K562 (cell line): ENCODE data around the gene DBNDD2. TPM values are rescaled to one million over a fixed set of nuclear protein-coding genes. Genes with fewer than 3 reads are reported as not detected.

Source experiments
- ATF1 ChIP-seq, 2 experiments: fragments of 450-650 bp in 1 of 2; IDR thresholded peaks; 2 replicates each; pipeline ENCODE4 v1.6.1; 2016; ENCODE audit warnings: missing compliant biosample characterization in 1 of 2, missing genetic modification characterization in 1 of 2
- CTBP1 ChIP-seq: fragments of 450-650 bp; IDR thresholded peaks from 2 replicates; pipeline ENCODE4 v1.6.1; 2016; ENCODE audit warnings: borderline replicate concordance
- ELF1 ChIP-seq: fragments of 200-800 bp; sonication (Bioruptor generic); IDR thresholded peaks from 2 replicates; pipeline ENCODE4 v1.6.1; 2016; ENCODE audit warnings: missing genetic modification characterization, missing compliant biosample characterization
- ETV6 ChIP-seq, 3 experiments: fragments of 150-350 bp in 1 of 3; sonication (generic) in 1 of 3; formaldehyde crosslinking in 1 of 3; IDR thresholded peaks; 2 replicates each; pipeline versions ENCODE4 v1.6.1 to v1.8.0; 2014 to 2022; ENCODE audit warnings: borderline replicate concordance in 2 of 3, low read depth in 2 of 3, antibody characterized with exemption in 1 of 3, low read length in 1 of 3, mild to moderate bottlenecking in 1 of 3, missing genetic modification reagents in 1 of 3
- HOXB6 ChIP-seq: fragments of 250-450 bp; sonication (Bioruptor Pico); IDR thresholded peaks from 2 replicates; pipeline ENCODE4 v1.5.1; 2022; ENCODE audit warnings: mild to moderate bottlenecking, borderline replicate concordance
- LCOR ChIP-seq: sonication (generic); formaldehyde crosslinking; IDR thresholded peaks from 2 replicates; pipeline ENCODE4 v1.8.0; 2022; ENCODE audit warnings: mild to moderate bottlenecking, missing genetic modification reagents
- MAFK ChIP-seq: IDR thresholded peaks from 2 replicates; pipeline ENCODE4 v1.6.1; 2011; ENCODE audit warnings: low read length, improper control_type of control experiment
- MBD2 ChIP-seq: sonication (generic); IDR thresholded peaks from 2 replicates; pipeline ENCODE4 v1.6.1; 2016; ENCODE audit warnings: low read depth, borderline replicate concordance
- MXI1 ChIP-seq: IDR thresholded peaks from 2 replicates; pipeline ENCODE4 v1.6.1; 2011; ENCODE audit warnings: low read depth, mild to moderate bottlenecking, improper control_type of control experiment, low read length
- POLR2A ChIP-seq: fragments of 450-650 bp; conservative IDR thresholded peaks from 2 replicates; pipeline ENCODE4 v1.6.1; 2016
- SRF ChIP-seq, 2 experiments: fragments of 250-450, 450-650 bp in 1 of 2; sonication (Bioruptor Pico) in 1 of 2; sonication (generic) in 1 of 2; formaldehyde crosslinking; IDR thresholded peaks; 2 replicates each; pipeline versions ENCODE4 v1.5.0 to v1.5.1; 2020 to 2022; ENCODE audit warnings: mild to moderate bottlenecking in 1 of 2, missing genetic modification reagents in 1 of 2
- TOE1 ChIP-seq, 2 experiments: fragments of 450-650 bp in 1 of 2; sonication (generic) in 1 of 2; formaldehyde crosslinking in 1 of 2; IDR thresholded peaks; 2 replicates each; pipeline versions ENCODE4 v1.7.1 to v1.8.0; 2016 to 2022; ENCODE audit warnings: borderline replicate concordance in 2 of 2, mild to moderate bottlenecking in 2 of 2, antibody characterized with exemption in 1 of 2, inconsistent platforms in 1 of 2, low read depth in 1 of 2, missing genetic modification reagents in 1 of 2, moderate library complexity in 1 of 2
- YY1 ChIP-seq, 3 experiments: IDR thresholded peaks; 2 replicates each; pipeline ENCODE4 v1.6.1; 2011; ENCODE audit warnings: low read length in 2 of 3, mild to moderate bottlenecking in 2 of 3, moderate library complexity in 2 of 3, borderline replicate concordance in 1 of 3, control low read depth in 1 of 3, low read depth in 1 of 3; ENCODE audit not compliant: insufficient read depth in 3 of 3, insufficient replicate concordance in 2 of 3, control insufficient read depth in 1 of 3, insufficient read length in 1 of 3; ENCODE audit errors: extremely low read depth in 1 of 3
- ZHX1 ChIP-seq: fragments of 150-350 bp; conservative IDR thresholded peaks from 2 replicates; pipeline ENCODE4 v1.6.1; 2014; ENCODE audit warnings: low read length
- ZNF785 ChIP-seq: fragments of 250-450 bp; sonication (Bioruptor Pico); IDR thresholded peaks from 2 replicates; pipeline ENCODE4 v1.4.0; 2020; ENCODE audit warnings: mild to moderate bottlenecking
- ZSCAN32 ChIP-seq: fragments of 450-650 bp; formaldehyde crosslinking; IDR thresholded peaks from 2 replicates; pipeline ENCODE4 v1.4.0; 2020; ENCODE audit warnings: mild to moderate bottlenecking, moderate library complexity
- polyA plus RNA-seq, 8 experiments: library from polyadenylated mRNA; depleted of rRNA in 4 of 8; stranded (reverse) in 5 of 8; unstranded in 3 of 8; fragments of >200 nt; fragmentation: Nextera tagmentation in 2 of 8; fragmentation: Illumina TruSeq in 1 of 8; extraction: Ambion mirVana in 2 of 8; extraction: Trizol in 1 of 8; gene quantifications; 2 replicates each; pipeline versions ENCODE4 v1.2.1 to v1.2.3, GENCODE V29; 2011 to 2014; ENCODE audit warnings: inconsistent platforms in 1 of 8, missing spikeins in 1 of 8
- total RNA-seq, 7 experiments: library from RNA; depleted of rRNA in 6 of 7; stranded (reverse); fragments of >200 nt in 6 of 7; fragmentation: Illumina TruSeq in 2 of 7; extraction: Trizol in 2 of 7; gene quantifications; 2 replicates each; pipeline versions ENCODE4 v1.2.1 to v1.2.3, GENCODE V29; 2011 to 2021; ENCODE audit warnings: low replicate concordance in 1 of 7
- TF ChIP-seq, protein P1 (sequence below): sonication (generic); formaldehyde crosslinking; IDR thresholded peaks from 2 replicates; pipeline ENCODE4 v1.8.1; 2023; ENCODE audit warnings: mild to moderate bottlenecking, missing genetic modification reagents
- TF ChIP-seq, protein P2 (sequence below): fragments of 250-450 bp; sonication (Bioruptor Pico); IDR thresholded peaks from 2 replicates; pipeline ENCODE4 v1.9.0; 2021; ENCODE audit warnings: mild to moderate bottlenecking

The DBNDD2 gene
- total and polyA plus RNA-seq, 9 of the 15 experiments (the other 6 are each of a cell fraction or from before 2014, with no cell fraction given): 12.8 to 64.0 (median 35.8) TPM

GRCh38 chr20:45415822-45416637 lies 7.9 kb downstream of the DBNDD2 start, which contains the start of gene PIGT (continued):
- TF ChIP-seq MAFK (0 out of 2 replicates have a peak, but pooled peaks have one; percentile 6), ETV6 (IDR thresholded peaks at IDR 0.05; ENCODE audit: borderline replicate concordance in 1 of 2, low read depth in 2 of 2, low read length in 1 of 2) (peak in 1 of 2 experiments; percentile 23; a peak in 1 of 4 replicates), ETV6 (CRISPR knock-in tag; IDR thresholded peaks at IDR 0.05; ENCODE audit: borderline replicate concordance) (no peak), CTBP1 (peak; percentile 60; the same call in 1 of the 2 replicates), POLR2A (peak; percentile 96), ZNF785 (CRISPR knock-in tag) (no peak), MXI1 (peak; percentile 59; the same call in 1 of the 2 replicates), SRF (CRISPR knock-in tag; IDR thresholded peaks at IDR 0.05) (peak in 1 of 2 experiments; percentile 44; a peak in 2 of 4 replicates), HOXB6 (CRISPR knock-in tag) (no peak), ZSCAN32 (CRISPR knock-in tag) (0 out of 2 replicates have a peak, but pooled peaks have one; percentile 31), ATF1 (CRISPR knock-in tag; IDR thresholded peaks at IDR 0.05) (no peak), ATF1 (tag; IDR thresholded peaks at IDR 0.05) (peak; percentile 90), TOE1 (IDR thresholded peaks at IDR 0.05; ENCODE audit: borderline replicate concordance) (peak; percentile 23; the same call in 1 of the 2 replicates), TOE1 (CRISPR knock-in tag; IDR thresholded peaks at IDR 0.05; ENCODE audit: borderline replicate concordance, low read depth) (no peak), ELF1 (tag) (peak; percentile 95), LCOR (CRISPR knock-in tag) (0 out of 2 replicates have a peak, but pooled peaks have one; percentile 57), ZHX1 (no peak), YY1 (IDR thresholded peaks at IDR 0.05; ENCODE audit: borderline replicate concordance in 1 of 3, control insufficient read depth in 1 of 3, extremely low read depth in 1 of 3, insufficient read depth in 3 of 3, insufficient read length in 1 of 3, insufficient replicate concordance in 2 of 3, low read depth in 1 of 3, low read length in 2 of 3) (peak; percentile 72 to 96 (median 93)), MBD2 (peak; percentile 82)
- TF ChIP-seq, protein P1, sequence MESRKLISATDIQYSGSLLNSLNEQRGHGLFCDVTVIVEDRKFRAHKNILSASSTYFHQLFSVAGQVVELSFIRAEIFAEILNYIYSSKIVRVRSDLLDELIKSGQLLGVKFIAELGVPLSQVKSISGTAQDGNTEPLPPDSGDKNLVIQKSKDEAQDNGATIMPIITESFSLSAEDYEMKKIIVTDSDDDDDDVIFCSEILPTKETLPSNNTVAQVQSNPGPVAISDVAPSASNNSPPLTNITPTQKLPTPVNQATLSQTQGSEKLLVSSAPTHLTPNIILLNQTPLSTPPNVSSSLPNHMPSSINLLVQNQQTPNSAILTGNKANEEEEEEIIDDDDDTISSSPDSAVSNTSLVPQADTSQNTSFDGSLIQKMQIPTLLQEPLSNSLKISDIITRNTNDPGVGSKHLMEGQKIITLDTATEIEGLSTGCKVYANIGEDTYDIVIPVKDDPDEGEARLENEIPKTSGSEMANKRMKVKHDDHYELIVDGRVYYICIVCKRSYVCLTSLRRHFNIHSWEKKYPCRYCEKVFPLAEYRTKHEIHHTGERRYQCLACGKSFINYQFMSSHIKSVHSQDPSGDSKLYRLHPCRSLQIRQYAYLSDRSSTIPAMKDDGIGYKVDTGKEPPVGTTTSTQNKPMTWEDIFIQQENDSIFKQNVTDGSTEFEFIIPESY (CRISPR knock-in tag): no peak
- TF ChIP-seq, protein P2, sequence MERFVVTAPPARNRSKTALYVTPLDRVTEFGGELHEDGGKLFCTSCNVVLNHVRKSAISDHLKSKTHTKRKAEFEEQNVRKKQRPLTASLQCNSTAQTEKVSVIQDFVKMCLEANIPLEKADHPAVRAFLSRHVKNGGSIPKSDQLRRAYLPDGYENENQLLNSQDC (CRISPR knock-in tag): no peak
